HepG2 (cell line): ENCODE results near the gene PRXL2B. TPM values are rescaled to one million over a fixed set of nuclear protein-coding genes. Genes with fewer than 3 reads are reported as not detected.

Source experiments
- BCL6 ChIP-seq: IDR thresholded peaks from 2 replicates; pipeline ENCODE4 v1.6.1; 2016; ENCODE audit warnings: missing genetic modification reagents, missing compliant biosample characterization
- BRF2 ChIP-seq: sonication (generic); formaldehyde crosslinking; IDR thresholded peaks from 2 replicates; pipeline ENCODE4 v1.8.1; 2022; ENCODE audit warnings: mild to moderate bottlenecking, missing genetic modification reagents
- DDIT3 ChIP-seq: sonication (generic); formaldehyde crosslinking; IDR thresholded peaks from 2 replicates; pipeline ENCODE4 v1.4.0; 2020; ENCODE audit warnings: mild to moderate bottlenecking, missing genetic modification reagents
- FOSL1 ChIP-seq: sonication (generic); formaldehyde crosslinking; IDR thresholded peaks from 2 replicates; pipeline ENCODE4 v1.9.0; 2021; ENCODE audit warnings: missing genetic modification reagents, borderline replicate concordance
- HINFP ChIP-seq: sonication (generic); formaldehyde crosslinking; IDR thresholded peaks from 2 replicates; pipeline ENCODE4 v1.4.0; 2020; ENCODE audit warnings: low read depth, mild to moderate bottlenecking, missing genetic modification reagents
- MAFG ChIP-seq: sonication (generic); formaldehyde crosslinking; IDR thresholded peaks from 2 replicates; pipeline ENCODE4 v1.5.1; 2020; ENCODE audit warnings: mild to moderate bottlenecking, missing genetic modification reagents
- MIXL1 ChIP-seq: IDR thresholded peaks from 2 replicates; pipeline ENCODE4 v1.6.1; 2016
- PHF20 ChIP-seq: sonication (generic); formaldehyde crosslinking; IDR thresholded peaks from 2 replicates; pipeline ENCODE4 v1.5.0; 2020; ENCODE audit warnings: mild to moderate bottlenecking, missing genetic modification reagents
- POLR2AphosphoS2 ChIP-seq: IDR thresholded peaks from 2 replicates; pipeline ENCODE4 v1.6.1; 2011; ENCODE audit warnings: low read depth, low read length, improper control_type of control experiment
- SOX13 ChIP-seq, 3 experiments: fragments of 450-650 bp in 1 of 3; sonication (generic) in 1 of 3; formaldehyde crosslinking in 1 of 3; IDR thresholded peaks in 2 of 3; conservative IDR thresholded peaks in 1 of 3; 2 replicates each; pipeline versions ENCODE4 v1.5.0 to v1.6.1; 2016 to 2020; ENCODE audit warnings: antibody characterized with exemption in 1 of 3, mild to moderate bottlenecking in 1 of 3, missing compliant biosample characterization in 1 of 3, missing genetic modification reagents in 1 of 3, moderate library complexity in 1 of 3
- TIGD3 ChIP-seq: sonication (generic); formaldehyde crosslinking; IDR thresholded peaks from 2 replicates; pipeline ENCODE4 v1.5.1; 2020; ENCODE audit warnings: mild to moderate bottlenecking, missing genetic modification reagents, borderline replicate concordance
- ZBTB7A ChIP-seq: sonication (generic); formaldehyde crosslinking; IDR thresholded peaks from 2 replicates; pipeline ENCODE4 v1.8.0; 2022; ENCODE audit warnings: mild to moderate bottlenecking, missing genetic modification reagents
- ZFP36 ChIP-seq: fragments of 150-350 bp; IDR thresholded peaks from 2 replicates; pipeline ENCODE4 v1.6.1; 2018; ENCODE audit warnings: borderline replicate concordance, low read length, low read depth; ENCODE audit not compliant: partially characterized antibody
- ZNF496 ChIP-seq: sonication (generic); formaldehyde crosslinking; IDR thresholded peaks from 2 replicates; pipeline ENCODE4 v1.8.1; 2023; ENCODE audit warnings: mild to moderate bottlenecking, moderate library complexity, missing genetic modification reagents; ENCODE audit not compliant: insufficient replicate concordance
- ZNF597 ChIP-seq: sonication (generic); formaldehyde crosslinking; IDR thresholded peaks from 2 replicates; pipeline ENCODE4 v1.5.0; 2020; ENCODE audit warnings: missing genetic modification reagents
- ZNF737 ChIP-seq: sonication (generic); formaldehyde crosslinking; IDR thresholded peaks from 2 replicates; pipeline ENCODE4 v1.5.0; 2020; ENCODE audit warnings: missing genetic modification reagents, mild to moderate bottlenecking, borderline replicate concordance
- polyA plus RNA-seq, 8 experiments: library from polyadenylated mRNA; depleted of rRNA in 3 of 8; stranded (reverse) in 7 of 8; unstranded in 1 of 8; fragments of >200 nt; fragmentation: Illumina TruSeq in 4 of 8; extraction: Trizol in 4 of 8; gene quantifications; 2 replicates each; pipeline versions ENCODE4 v1.2.1 to v1.2.3, GENCODE V29; 2011 to 2016; ENCODE audit warnings: low read depth in 4 of 8, missing spikeins in 1 of 8, mixed read lengths in 1 of 8; ENCODE audit not compliant: insufficient read depth in 1 of 8
- total RNA-seq, 5 experiments: library from RNA; depleted of rRNA; stranded (reverse); fragments of >200 nt; fragmentation: Illumina TruSeq; extraction: Trizol; gene quantifications; 2 replicates each; pipeline ENCODE4 v1.2.3, GENCODE V29; 2016; ENCODE audit warnings: low read depth in 1 of 5
- TF ChIP-seq, protein P1 (sequence below): sonication (generic); formaldehyde crosslinking; IDR thresholded peaks from 2 replicates; pipeline ENCODE4 v1.8.1; 2023; ENCODE audit warnings: mild to moderate bottlenecking, missing genetic modification reagents, borderline replicate concordance
- TF ChIP-seq, protein P2 (sequence below): sonication (generic); formaldehyde crosslinking; conservative IDR thresholded peaks from 2 replicates; pipeline ENCODE4 v1.4.0; 2020; ENCODE audit warnings: mild to moderate bottlenecking, missing genetic modification reagents, moderate library complexity
- TF ChIP-seq, protein P3 (sequence below): sonication (generic); formaldehyde crosslinking; IDR thresholded peaks from 2 replicates; pipeline ENCODE4 v1.5.1; 2020; ENCODE audit warnings: missing genetic modification reagents, mild to moderate bottlenecking, borderline replicate concordance

The PRXL2B gene
- total and polyA plus RNA-seq, 2 of the 13 experiments (the other 11 are each of a cell fraction or from before 2014, with no cell fraction given), result 16.8 to 22.1 TPM

- TF ChIP-seq SOX13 (IDR thresholded peaks at IDR 0.05) (no peak), SOX13 (CRISPR knock-in tag; conservative IDR thresholded peaks at IDR 0.05 in 1 of 2, IDR thresholded peaks at IDR 0.05 in 1 of 2) (peak in 1 of 2 experiments; percentile 54; a peak in 1 of 4 replicates), ZNF496 (CRISPR knock-in tag) (no peak), HINFP (CRISPR knock-in tag) (no peak), BRF2 (CRISPR knock-in tag) (no peak), ZNF737 (CRISPR knock-in tag) (no peak), MAFG (no peak), BCL6 (peak; percentile 84), TIGD3 (CRISPR knock-in tag) (no peak), PHF20 (CRISPR knock-in tag) (no peak), POLR2AphosphoS2 (no peak), ZFP36 (no peak), ZBTB7A (CRISPR knock-in tag) (peak; percentile 42; the same call in 1 of the 2 replicates), ZNF597 (no peak), FOSL1 (no peak), DDIT3 (CRISPR knock-in tag) (no peak), MIXL1 (CRISPR knock-in tag) (peak; percentile 15; the same call in 1 of the 2 replicates)
- TF ChIP-seq, protein P1, sequence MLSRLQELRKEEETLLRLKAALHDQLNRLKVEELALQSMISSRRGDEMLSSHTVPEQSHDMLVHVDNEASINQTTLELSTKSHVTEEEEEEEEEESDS (CRISPR knock-in tag), result no peak
- TF ChIP-seq, protein P2, sequence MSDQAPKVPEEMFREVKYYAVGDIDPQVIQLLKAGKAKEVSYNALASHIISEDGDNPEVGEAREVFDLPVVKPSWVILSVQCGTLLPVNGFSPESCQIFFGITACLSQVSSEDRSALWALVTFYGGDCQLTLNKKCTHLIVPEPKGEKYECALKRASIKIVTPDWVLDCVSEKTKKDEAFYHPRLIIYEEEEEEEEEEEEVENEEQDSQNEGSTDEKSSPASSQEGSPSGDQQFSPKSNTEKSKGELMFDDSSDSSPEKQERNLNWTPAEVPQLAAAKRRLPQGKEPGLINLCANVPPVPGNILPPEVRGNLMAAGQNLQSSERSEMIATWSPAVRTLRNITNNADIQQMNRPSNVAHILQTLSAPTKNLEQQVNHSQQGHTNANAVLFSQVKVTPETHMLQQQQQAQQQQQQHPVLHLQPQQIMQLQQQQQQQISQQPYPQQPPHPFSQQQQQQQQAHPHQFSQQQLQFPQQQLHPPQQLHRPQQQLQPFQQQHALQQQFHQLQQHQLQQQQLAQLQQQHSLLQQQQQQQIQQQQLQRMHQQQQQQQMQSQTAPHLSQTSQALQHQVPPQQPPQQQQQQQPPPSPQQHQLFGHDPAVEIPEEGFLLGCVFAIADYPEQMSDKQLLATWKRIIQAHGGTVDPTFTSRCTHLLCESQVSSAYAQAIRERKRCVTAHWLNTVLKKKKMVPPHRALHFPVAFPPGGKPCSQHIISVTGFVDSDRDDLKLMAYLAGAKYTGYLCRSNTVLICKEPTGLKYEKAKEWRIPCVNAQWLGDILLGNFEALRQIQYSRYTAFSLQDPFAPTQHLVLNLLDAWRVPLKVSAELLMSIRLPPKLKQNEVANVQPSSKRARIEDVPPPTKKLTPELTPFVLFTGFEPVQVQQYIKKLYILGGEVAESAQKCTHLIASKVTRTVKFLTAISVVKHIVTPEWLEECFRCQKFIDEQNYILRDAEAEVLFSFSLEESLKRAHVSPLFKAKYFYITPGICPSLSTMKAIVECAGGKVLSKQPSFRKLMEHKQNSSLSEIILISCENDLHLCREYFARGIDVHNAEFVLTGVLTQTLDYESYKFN (CRISPR knock-in tag), result peak; percentile 84
- TF ChIP-seq, protein P3, sequence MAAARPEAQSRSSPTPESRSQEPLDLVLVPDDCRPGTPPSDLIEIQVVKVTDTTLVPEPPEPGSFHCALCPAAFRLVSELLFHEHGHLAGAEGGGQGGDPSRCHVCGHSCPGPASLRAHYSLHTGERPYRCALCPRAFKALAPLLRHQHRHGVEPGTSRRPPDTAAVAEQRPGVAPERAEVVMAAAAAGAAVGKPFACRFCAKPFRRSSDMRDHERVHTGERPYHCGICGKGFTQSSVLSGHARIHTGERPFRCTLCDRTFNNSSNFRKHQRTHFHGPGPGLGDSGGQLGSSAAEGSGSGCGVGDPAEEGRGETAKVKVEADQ (CRISPR knock-in tag), result no peak
These were observed 15.2 kb upstream of the PRXL2B start (continued) for GRCh38 chr1:2571348-2571747.
